Psoas muscle (tissue), 8 donors: ENCODE results near the gene SLC7A10. TPM values are rescaled to one million over a fixed set of nuclear protein-coding genes. Genes with fewer than 3 reads are reported as not detected.
"Not testable (repeated sequence)": the region's sequence is repeated elsewhere in the genome, so short reads cannot be mapped to it uniquely, and the experiment has no call there.

Experiments used
- ATAC-seq, 4 donors: fragments of 200-7000 bp; cut with Tn5 transposase; one replicate each; pipeline ENCODE4 v1.9.1; 2020; ENCODE audit warnings: moderate library complexity in 3 of 4, mild to moderate bottlenecking in 2 of 4
- DNase-seq, 2 donors: peaks; one replicate each; pipeline ENCODE4 v3.0.0-alpha.2; 2020
- H3K27ac ChIP-seq: fragments of 200-600 bp; one replicate; pipeline ENCODE4 v1.8.0; 2022
- H3K27me3 ChIP-seq, 3 donors: fragments of 200-600 bp in 1 of 3; one replicate each; pipeline versions ENCODE4 v1.6.1 to v1.8.0; 2013 to 2022; ENCODE audit warnings: low read length in 2 of 3, mild to moderate bottlenecking in 2 of 3, moderate library complexity in 1 of 3; ENCODE audit not compliant: insufficient read depth in 3 of 3
- H3K36me3 ChIP-seq, 2 donors: fragments of 200-600 bp in 1 of 2; one replicate each; pipeline versions ENCODE4 v1.6.1 to v1.8.0; 2013 to 2022; ENCODE audit warnings: low read depth in 1 of 2, mild to moderate bottlenecking in 1 of 2, moderate library complexity in 1 of 2; ENCODE audit not compliant: insufficient read depth in 1 of 2
- H3K4me1 ChIP-seq: fragments of 200-600 bp; one replicate; pipeline ENCODE4 v1.8.0; 2022
- H3K4me3 ChIP-seq: fragments of 200-600 bp; one replicate; pipeline ENCODE4 v1.8.0; 2022; ENCODE audit warnings: mild to moderate bottlenecking
- H3K9me3 ChIP-seq: fragments of 200-600 bp; one replicate; pipeline ENCODE4 v1.8.0; 2022
- WGBS, 3 donors: extraction: QIAGEN DNeasy Blood & Tissue Kit; methylation state at CpG; one replicate each; pipeline versions ENCODE4 v1.1.6 to v1.1.7; 2013; 5-methylcytosine and 5-hydroxymethylcytosine counted together
- intact Hi-C, 2 donors: fragments of 100-400 bp; cut with DNase I; formaldehyde crosslinking; loops; one replicate each; pipeline versions ENCODE4 v1.11.0 to v1.14.2; 2022
- polyA plus RNA-seq, 3 donors: library from polyadenylated mRNA; stranded (reverse); fragments of 200-250 nt; gene quantifications; one replicate each; pipeline ENCODE4 v1.2.3, GENCODE V29; 2013
- total RNA-seq, 4 donors: library from RNA; stranded (reverse); fragmentation: NEBNext Ultra II Directional in 2 of 4; extraction: Animal tissue kit (Norgen Biotek cat#: 25700) in 2 of 4; gene quantifications; one replicate each; pipeline versions ENCODE4 v1.2.1 to v1.2.4, GENCODE V29; 2021 to 2023
- TF ChIP-seq, protein P1 (sequence below): fragments of 200-600 bp; IDR thresholded peaks from one replicate; pipeline ENCODE4 v1.8.0; 2022; ENCODE audit warnings: antibody characterized with exemption
- donor health status: healthy with polysubstance abuse.
- donor health status: DM: no; HTN: no; CAD: no; lungs with moderate emphysema.
- donor health status: Bipolar disorder and iron deficiency.
- donor health status: healthy.
- donor health status: DM: yes; HTN: yes; CAD: no.
- donor health status: DM: no; HTN: no; CAD: no.
- donor health status: DM: no; HTN: no; CAD: no.
- donor health status: DM: yes; HTN: yes; CAD: no.

SLC7A10 gene
- total and polyA plus RNA-seq, 7 donors: 0.03 to 0.43 (median 0.14) TPM; not detected in 3

DNA sequence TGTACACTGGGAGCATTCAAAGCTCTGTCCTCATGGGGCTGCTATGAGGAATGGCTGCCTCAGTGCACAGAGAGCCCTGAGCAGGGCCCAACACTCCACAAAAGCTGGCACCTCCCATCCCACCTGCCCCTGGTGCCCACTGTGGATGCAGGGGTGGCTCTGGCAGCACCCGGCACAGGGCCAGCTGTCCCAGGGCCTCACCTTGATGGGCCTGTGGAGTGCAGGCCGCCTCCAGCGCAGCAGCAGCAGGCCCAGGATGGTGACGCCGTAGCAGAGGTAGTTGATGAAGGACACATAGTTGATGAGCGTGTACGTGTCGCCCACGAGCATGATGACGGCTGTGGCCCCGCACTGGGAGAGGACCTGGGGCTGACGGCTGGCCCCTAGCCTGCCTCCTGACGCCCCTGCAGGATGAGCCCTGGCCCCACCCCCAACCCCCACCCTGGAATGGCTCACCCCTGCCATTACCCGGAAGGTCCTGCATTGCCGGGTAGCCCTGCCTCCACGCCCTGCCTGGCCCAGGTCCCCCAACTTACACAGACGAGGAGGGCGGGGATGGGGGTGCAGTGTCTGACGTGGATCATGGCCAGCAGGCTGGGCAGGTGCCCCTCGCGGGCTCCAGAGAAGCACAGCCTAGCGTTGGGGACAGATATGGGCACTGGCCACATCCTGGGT, 15.2 kb downstream of the SLC7A10 start:
- no peaks in the 10 kb centered on the region for H3K4me1 ChIP-seq
- H3K27ac ChIP-seq: no peak overlapping the region
- H3K27me3 ChIP-seq: no peaks in the 10 kb centered on the region
- WGBS, 3 donors: 90 to 93% (median 92%) methylated on average over 18 to 22 of the region's 22 CpGs
- ATAC-seq: no peak
- no peaks in the 10 kb centered on the region for H3K9me3 ChIP-seq
- TF ChIP-seq, protein P1, sequence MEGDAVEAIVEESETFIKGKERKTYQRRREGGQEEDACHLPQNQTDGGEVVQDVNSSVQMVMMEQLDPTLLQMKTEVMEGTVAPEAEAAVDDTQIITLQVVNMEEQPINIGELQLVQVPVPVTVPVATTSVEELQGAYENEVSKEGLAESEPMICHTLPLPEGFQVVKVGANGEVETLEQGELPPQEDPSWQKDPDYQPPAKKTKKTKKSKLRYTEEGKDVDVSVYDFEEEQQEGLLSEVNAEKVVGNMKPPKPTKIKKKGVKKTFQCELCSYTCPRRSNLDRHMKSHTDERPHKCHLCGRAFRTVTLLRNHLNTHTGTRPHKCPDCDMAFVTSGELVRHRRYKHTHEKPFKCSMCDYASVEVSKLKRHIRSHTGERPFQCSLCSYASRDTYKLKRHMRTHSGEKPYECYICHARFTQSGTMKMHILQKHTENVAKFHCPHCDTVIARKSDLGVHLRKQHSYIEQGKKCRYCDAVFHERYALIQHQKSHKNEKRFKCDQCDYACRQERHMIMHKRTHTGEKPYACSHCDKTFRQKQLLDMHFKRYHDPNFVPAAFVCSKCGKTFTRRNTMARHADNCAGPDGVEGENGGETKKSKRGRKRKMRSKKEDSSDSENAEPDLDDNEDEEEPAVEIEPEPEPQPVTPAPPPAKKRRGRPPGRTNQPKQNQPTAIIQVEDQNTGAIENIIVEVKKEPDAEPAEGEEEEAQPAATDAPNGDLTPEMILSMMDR: no peak
- intact Hi-C loops: no loop called here
- DNase-seq: peak in 1 of 2 donors; percentile 46
- peaks cover 0 to 19% of the 10 kb centered on the region in 2 donors for H3K36me3 ChIP-seq
- H3K4me3 ChIP-seq: no peak overlapping the region

DNA sequence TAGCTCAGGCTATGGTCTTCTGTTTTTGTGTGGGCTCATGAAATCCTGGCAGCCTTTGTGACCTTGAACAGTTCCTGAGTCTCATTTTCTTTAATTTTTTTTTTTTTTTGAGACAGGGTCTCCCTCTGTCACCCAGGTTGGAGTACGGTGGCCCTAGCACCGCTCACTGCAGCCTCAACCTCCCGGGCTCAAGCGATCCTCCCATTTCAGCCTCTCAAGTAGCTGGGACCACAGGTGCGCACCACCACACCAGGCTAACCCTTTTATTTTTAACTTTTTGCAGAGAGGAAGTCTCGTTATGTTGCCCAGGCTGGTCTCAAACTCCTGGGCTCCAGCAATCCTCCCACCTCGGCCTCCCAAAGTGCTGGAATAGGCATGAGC, 15.8 kb downstream of the SLC7A10 start:
- H3K9me3 ChIP-seq, H3K4me1 ChIP-seq, H3K27ac ChIP-seq, intact Hi-C loops, ATAC-seq, DNase-seq, H3K4me3 ChIP-seq, H3K27me3 ChIP-seq: not testable (repeated sequence)
- peaks cover 0 to 22% of the 10 kb centered on the region in 2 donors for H3K36me3 ChIP-seq
- WGBS, 3 donors: 93 to 95% (median 94%) methylated on average over 7 of the region's 7 CpGs

DNA sequence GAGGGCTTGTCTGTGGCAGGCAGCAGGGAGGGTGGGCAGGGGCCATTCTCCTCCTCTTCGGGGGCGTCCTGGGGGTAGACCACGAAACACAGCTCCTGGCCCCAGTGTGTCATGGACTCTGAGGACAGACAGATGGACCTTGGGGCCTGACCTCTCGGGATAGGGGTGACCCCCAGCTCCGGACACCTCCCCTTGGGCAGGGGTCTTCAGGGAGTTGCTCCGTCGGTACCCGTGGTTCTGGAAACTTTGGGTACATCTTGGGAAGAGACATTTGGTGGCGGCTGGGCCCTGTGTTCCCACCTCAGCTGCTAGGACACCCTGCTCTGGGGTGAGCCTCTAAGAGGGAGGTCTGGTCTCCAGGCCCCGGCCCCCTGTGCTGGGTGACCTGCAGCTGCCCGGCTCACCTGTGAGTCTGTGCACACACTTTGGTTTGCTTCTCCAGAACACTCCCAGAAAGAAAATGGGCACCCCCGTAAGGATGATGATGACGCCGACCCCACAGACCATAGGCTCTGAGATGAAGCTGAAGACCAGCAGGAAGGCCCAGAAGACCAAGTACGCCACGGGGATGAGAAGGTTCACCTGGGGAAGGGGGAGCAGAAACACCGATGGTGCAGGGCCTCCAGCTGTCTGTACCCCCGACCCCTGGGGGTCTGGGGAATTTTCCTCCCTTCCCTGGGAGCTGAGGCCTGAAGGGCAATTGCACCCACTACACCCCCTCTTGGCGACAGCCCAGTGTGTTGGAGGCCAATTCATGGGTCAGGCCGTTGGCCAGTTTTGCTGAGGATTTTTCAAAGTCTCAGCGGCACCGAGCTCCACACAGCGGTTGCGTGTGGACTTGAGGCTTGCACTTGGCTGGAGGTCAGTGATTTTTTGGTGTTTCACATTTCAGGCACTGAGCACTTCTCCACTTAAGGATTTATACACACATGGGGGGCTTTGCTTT, 16.5 kb downstream of the SLC7A10 start:
- TF ChIP-seq, protein P1: no peak
- H3K27me3 ChIP-seq: no peaks in the 10 kb centered on the region
- no peaks in the 10 kb centered on the region for H3K4me1 ChIP-seq
- H3K4me3 ChIP-seq: no peak overlapping the region
- no peaks in the 10 kb centered on the region for H3K9me3 ChIP-seq
- H3K27ac ChIP-seq: no peak overlapping the region
- ATAC-seq (peak in 1 of 4 donors; percentile 17), DNase-seq (peak; percentile 43 to 68)
- WGBS, 3 donors: 72 to 80% (median 75%) methylated on average over 23 to 24 of the region's 24 CpGs
- intact Hi-C loops: no loop called here
- H3K36me3 ChIP-seq: peaks cover 0 to 27% of the 10 kb centered on the region in 2 donors

DNA sequence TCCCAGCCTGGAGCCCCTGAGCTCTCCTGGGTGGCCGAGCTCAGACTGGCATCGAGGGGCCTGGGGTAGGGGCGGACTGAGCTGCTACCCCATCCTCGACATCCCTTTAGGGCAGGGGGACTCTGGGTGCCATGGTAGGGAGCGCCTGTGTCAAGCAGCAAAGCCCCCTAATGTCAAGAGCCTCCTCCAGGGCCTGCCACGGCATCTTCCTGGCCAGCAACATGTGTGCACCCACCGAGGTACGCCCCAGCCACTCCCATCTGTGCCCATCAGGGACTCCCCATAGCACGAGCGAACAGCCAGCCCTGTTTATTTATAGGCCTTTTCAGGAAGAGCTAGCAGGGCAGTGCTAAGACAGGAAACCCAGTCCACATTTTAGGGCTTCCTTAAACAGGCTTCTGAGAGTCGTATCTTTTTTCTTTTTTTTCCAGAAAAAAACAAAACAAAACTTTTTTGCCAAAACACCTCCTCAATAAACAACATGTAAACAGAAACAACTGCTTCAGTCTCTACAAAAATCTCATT, 17.2 kb downstream of the SLC7A10 start:
- DNase-seq: peak in 1 of 2 donors; percentile 23

More for the DNA sequence above, 17.2 kb downstream of the SLC7A10 start:
- 75 to 81% (median 76%) methylated on average over 11 of the region's 11 CpGs for WGBS, 3 donors
- Histone ChIP-seq H3K36me3 (peaks cover 0 to 31% of the 10 kb centered on the region in 2 donors), H3K4me3 (no peak overlapping the region), H3K27ac (no peak overlapping the region), H3K27me3 (no peaks in the 10 kb centered on the region), H3K4me1 (no peaks in the 10 kb centered on the region), H3K9me3 (no peaks in the 10 kb centered on the region)
- TF ChIP-seq, protein P1: no peak
- no peak for ATAC-seq
- intact Hi-C loops: no loop called here
